Measurements from ENCODE around the gene SDF4. TPM values are rescaled to one million over a fixed set of nuclear protein-coding genes. Genes with fewer than 3 reads are reported as not detected.

SDF4 gene
- total and polyA plus RNA-seq, 2 of the 8 experiments (the other 6 are each of a cell fraction or from before 2014, with no cell fraction given): 45.5 to 75.6 TPM

- TF ChIP-seq ATF2 (IDR thresholded peaks at IDR 0.05; ENCODE audit: low read length) (no peak), TCF12 (IDR thresholded peaks at IDR 0.05; ENCODE audit: low read depth, low read length) (no peak), SUZ12 (IDR thresholded peaks at IDR 0.05; ENCODE audit: low read length) (no peak), SAP30 (IDR thresholded peaks at IDR 0.05; ENCODE audit: insufficient read depth, insufficient replicate concordance, low read length) (no peak), JUND (IDR thresholded peaks at IDR 0.05; ENCODE audit: low read length) (no peak), ATF3 (IDR thresholded peaks at IDR 0.05; ENCODE audit: insufficient read depth, low read depth, low read length) (no peak), POLR2AphosphoS5 (IDR thresholded peaks at IDR 0.05; ENCODE audit: low read depth, low read length) (no peak), HDAC2 (IDR thresholded peaks at IDR 0.05; ENCODE audit: borderline replicate concordance in 1 of 2, low read depth in 2 of 2, low read length in 2 of 2) (no peak)
These were observed 20.9 kb downstream of the SDF4 start (continued) for GRCh38 chr1:1210726-1211540.

Data from H1 (cell line).